Calu3 (cell line): Measurements from ENCODE around the gene RINL. TPM values are rescaled to one million over a fixed set of nuclear protein-coding genes. Genes with fewer than 3 reads are reported as not detected.

Source experiments
- BruUV-seq: library from RNA; stranded (reverse); fragments of 400-500 nt; replicated peaks from 2 replicates; lab custom pipeline; 2021; lab: Mats Ljungman, UMichigan
- CTCF ChIA-PET: fragments of 300-600 bp; sonication (Branson Sonifier 250); formaldehyde crosslinking; loops from one replicate; lab custom pipeline; 2022; ENCODE audit warnings: antibody characterized with exemption; lab: Charles Lee
- DNase-seq: peaks from one replicate; pipeline ENCODE4 v3.0.0; 2022
- H3K27ac Mint-ChIP-seq: one replicate; pipeline ENCODE4 v1.8.0; 2022; ENCODE audit warnings: mixed read lengths; ENCODE audit not compliant: unreplicated experiment
- H3K27me3 Mint-ChIP-seq: one replicate; pipeline ENCODE4 v1.8.0; 2022; ENCODE audit warnings: mixed read lengths; ENCODE audit not compliant: unreplicated experiment
- H3K36me3 Mint-ChIP-seq: one replicate; pipeline ENCODE4 v1.8.0; 2022; ENCODE audit warnings: mild to moderate bottlenecking, moderate library complexity, mixed read lengths; ENCODE audit not compliant: insufficient read depth, unreplicated experiment
- H3K4me1 Mint-ChIP-seq: one replicate; pipeline ENCODE4 v1.8.0; 2022; ENCODE audit warnings: mild to moderate bottlenecking, low read depth, mixed read lengths; ENCODE audit not compliant: unreplicated experiment
- H3K4me3 Mint-ChIP-seq: one replicate; pipeline ENCODE4 v1.8.0; 2022; ENCODE audit warnings: mild to moderate bottlenecking, low read depth, moderate library complexity, mixed read lengths; ENCODE audit not compliant: unreplicated experiment
- H3K9me3 Mint-ChIP-seq: one replicate; pipeline ENCODE4 v1.8.0; 2022; ENCODE audit warnings: low read depth, mixed read lengths; ENCODE audit not compliant: unreplicated experiment
- intact Hi-C: fragments of 100-400 bp; cut with micrococcal nuclease; formaldehyde crosslinking; loops from one replicate; pipeline ENCODE4 v1.10.0; 2022; ENCODE audit not compliant: unreplicated experiment
- total RNA-seq: library from RNA; stranded (reverse); gene quantifications from 2 replicates; pipeline ENCODE4 v1.2.3, GENCODE V29; 2022
- TF ChIP-seq, protein P1 (sequence below): fragments of 200-600 bp; IDR thresholded peaks from one replicate; pipeline ENCODE4 v1.8.0; 2022; ENCODE audit warnings: antibody characterized with exemption; ENCODE audit not compliant: unreplicated experiment

Gene RINL
- total RNA-seq, 1 experiment from 2014 or later: 4.1 TPM

DNA sequence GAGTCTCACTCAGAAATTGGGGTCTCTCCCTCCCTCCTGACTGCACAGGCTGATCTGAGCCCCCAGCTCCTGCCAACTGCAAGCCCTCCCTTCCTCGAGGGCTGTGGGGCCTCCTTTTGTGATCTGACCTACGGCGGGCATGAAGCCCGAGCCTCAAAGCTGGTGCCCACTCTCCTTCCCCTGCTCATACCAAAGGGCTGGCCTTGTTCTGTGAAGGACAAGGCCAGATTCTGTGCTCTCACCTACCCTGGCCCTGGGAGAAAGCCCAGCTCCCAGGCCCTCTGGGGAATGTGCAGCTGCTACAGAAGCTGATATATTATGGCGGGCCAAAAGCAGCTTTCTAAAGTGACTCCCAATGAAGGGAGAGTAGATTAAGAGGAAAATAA, 37.5 kb downstream of the RINL start:
- DNase-seq: no peak
- CTCF ChIA-PET: no interaction called here
- TF ChIP-seq, protein P1, sequence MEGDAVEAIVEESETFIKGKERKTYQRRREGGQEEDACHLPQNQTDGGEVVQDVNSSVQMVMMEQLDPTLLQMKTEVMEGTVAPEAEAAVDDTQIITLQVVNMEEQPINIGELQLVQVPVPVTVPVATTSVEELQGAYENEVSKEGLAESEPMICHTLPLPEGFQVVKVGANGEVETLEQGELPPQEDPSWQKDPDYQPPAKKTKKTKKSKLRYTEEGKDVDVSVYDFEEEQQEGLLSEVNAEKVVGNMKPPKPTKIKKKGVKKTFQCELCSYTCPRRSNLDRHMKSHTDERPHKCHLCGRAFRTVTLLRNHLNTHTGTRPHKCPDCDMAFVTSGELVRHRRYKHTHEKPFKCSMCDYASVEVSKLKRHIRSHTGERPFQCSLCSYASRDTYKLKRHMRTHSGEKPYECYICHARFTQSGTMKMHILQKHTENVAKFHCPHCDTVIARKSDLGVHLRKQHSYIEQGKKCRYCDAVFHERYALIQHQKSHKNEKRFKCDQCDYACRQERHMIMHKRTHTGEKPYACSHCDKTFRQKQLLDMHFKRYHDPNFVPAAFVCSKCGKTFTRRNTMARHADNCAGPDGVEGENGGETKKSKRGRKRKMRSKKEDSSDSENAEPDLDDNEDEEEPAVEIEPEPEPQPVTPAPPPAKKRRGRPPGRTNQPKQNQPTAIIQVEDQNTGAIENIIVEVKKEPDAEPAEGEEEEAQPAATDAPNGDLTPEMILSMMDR: no peak
- Mint-ChIP-seq H3K27ac (peak overlapping the region; percentile 26), H3K27me3 (no peaks in the 10 kb centered on the region), H3K4me3 (peak overlapping the region; percentile 1), H3K4me1 (peaks cover 34% of the 10 kb centered on the region), H3K36me3 (peaks cover 99% of the 10 kb centered on the region), H3K9me3 (no peaks in the 10 kb centered on the region)
- intact Hi-C loops: no loop called here
- BruUV-seq: no TSS peak

DNA sequence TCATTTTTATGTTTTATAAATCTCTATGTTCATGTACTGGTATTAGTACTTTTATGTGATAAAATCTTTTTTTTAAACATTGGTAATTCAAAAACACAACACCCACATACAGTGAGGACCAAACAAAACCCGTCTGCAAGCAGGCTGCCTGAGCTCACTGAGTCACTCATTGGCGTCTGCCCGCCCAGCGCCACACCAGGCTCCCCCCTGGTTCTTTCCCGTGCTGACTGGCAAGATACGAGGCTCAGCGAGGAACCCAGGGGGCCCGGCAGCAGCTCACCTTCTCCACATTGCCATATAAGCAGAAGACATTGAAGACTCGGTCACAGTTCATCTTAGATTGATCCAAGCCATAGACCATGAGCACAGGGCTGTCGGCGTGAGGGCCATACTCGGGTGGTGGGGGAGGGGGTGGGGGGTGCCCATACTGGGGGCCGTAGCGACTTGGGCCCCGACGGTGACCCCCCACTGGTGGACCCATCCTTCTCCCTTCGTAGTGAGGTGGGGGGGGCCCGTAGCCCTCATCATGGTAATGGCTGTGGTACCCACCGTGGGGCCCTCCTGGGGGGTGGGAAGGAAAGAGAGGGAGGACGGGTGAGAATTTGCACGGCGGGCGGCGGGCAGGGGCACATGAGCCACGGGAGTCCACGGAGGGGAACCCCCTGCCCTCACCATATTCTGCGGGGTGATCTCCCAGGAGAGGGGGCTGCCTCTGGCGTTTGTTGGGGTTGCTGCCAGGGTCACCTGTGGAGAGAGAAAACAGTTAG, 38.1 kb downstream of the RINL start:
- Mint-ChIP-seq H3K36me3 (peaks cover 99% of the 10 kb centered on the region), H3K27ac (peak overlapping the region; percentile 92), H3K4me1 (peaks cover 34% of the 10 kb centered on the region), H3K9me3 (no peaks in the 10 kb centered on the region), H3K4me3 (peak overlapping the region; percentile 36), H3K27me3 (no peaks in the 10 kb centered on the region)
- no TSS peak for BruUV-seq
- no peak for DNase-seq
- CTCF ChIA-PET: interaction anchor here (1.3 kb wide), 1 partner anchor 90 kb away, joined by 4 read pairs; the partner anchor contains the start of genes MRPS12 and SARS2
- intact Hi-C loops: no loop called here
- TF ChIP-seq, protein P1: no peak

DNA sequence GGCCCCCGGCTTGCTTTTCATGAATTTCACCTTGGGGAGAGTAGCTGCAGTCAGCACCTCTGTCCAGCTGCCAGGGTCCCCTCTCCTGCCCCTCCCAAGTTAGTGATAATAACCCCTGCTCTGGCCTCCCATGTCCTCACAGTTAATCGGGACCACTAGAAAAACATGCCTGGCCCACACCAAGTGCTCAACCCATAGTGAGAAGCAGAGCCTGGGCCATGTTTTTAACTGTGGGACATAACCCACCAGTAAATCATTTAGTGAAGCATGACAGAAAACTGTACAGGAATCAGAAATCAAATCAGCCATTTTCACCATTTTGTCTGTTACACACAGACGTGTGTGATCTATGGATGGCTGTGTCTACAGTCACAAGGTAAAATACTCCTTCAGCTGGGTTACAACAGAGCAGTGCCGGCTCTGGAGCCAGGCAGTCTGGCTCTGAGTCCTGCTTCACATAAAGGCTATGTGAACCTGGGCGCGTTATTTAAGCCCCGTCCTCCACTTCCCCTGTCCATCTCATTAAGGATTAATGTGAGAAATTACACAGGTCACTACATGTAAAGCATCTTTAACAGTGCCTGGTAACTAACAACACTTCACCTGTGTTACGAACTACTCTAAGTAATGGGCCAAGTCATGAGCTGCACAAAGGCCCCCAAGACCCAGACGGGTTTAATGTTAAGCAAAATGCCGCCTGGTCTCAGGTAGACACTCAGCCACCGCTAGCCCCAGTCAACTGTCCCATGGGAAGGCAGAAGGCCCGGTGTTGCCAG, 38.9 kb downstream of the RINL start:
- CTCF ChIA-PET: interaction anchor here (1.1 to 1.3 kb wide), 2 partner anchors 40 to 91 kb away, joined by 3 to 4 read pairs; partner anchors contain the start of genes MRPS12 and SARS2
- H3K27me3 Mint-ChIP-seq: no peaks in the 10 kb centered on the region
- H3K27ac Mint-ChIP-seq: peak overlapping the region; percentile 92
- no peaks in the 10 kb centered on the region for H3K9me3 Mint-ChIP-seq
- H3K4me1 Mint-ChIP-seq: peaks cover 34% of the 10 kb centered on the region
- no peak for DNase-seq
- intact Hi-C loops: no loop called here
- H3K4me3 Mint-ChIP-seq: peak overlapping the region; percentile 36
- H3K36me3 Mint-ChIP-seq: peaks cover 98% of the 10 kb centered on the region
- BruUV-seq: no TSS peak
- TF ChIP-seq, protein P1: no peak

DNA sequence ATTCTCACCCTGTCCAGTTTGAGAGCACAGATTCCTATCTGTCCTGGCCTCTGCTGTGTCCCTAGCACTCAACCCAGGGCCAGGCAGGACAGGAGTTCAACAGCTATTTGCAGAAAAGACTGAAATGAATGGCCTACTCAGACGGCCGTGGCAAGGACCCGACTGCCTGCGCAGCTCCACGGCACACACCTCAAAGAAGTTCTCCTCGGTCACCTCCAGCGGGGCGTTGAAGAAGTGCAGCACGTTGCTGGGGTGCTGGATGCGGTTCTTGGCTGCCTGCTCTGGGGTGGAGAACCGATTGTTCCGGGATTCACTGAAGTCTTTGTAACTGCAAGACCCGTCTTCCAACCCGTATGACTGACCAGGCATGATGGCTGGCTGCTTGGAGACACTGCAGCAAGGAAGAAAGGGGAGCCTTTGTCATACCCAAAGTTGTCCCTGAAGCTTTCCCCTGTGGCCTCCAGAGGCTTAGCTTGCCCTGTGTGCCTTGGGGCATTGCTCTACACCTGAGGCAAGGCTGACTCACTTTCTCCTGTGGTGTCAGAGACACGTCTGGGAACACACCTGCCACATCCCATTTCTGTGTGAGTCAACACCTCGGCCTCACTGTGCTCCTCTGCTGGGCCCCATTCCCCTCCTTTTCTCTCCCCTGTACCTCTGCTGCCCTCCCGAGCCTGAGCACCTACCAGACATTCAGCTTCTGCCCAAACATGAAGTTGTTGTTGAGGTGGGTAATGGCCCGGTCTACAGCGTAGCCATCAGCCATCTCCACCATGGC, 39.7 kb downstream of the RINL start:
- Mint-ChIP-seq H3K27ac (peak overlapping the region; percentile 92), H3K36me3 (peaks cover 98% of the 10 kb centered on the region), H3K9me3 (no peaks in the 10 kb centered on the region), H3K27me3 (no peaks in the 10 kb centered on the region), H3K4me1 (peaks cover 34% of the 10 kb centered on the region), H3K4me3 (peak overlapping the region; percentile 36)
- TF ChIP-seq, protein P1: no peak
- peak; percentile 62 for DNase-seq
- CTCF ChIA-PET: interaction anchor here (1.1 to 1.3 kb wide), 2 partner anchors 39 to 92 kb away, joined by 3 to 4 read pairs; partner anchors contain the start of genes MRPS12 and SARS2
- BruUV-seq: no TSS peak
- intact Hi-C loops: no loop called here
